GM18868 (cell line): ENCODE data around the gene TMEM86B.

Experiments used
- ATAC-seq: cut with Tn5 transposase; IDR thresholded peaks from one replicate; pipeline ENCODE4 v1.9.1; 2021; ENCODE audit warnings: mild to moderate bottlenecking, moderate library complexity; ENCODE audit not compliant: unreplicated experiment

TMEM86B gene

GRCh38 chr19:55228403-55229031 lies at the start of gene TMEM86B:
TMEM86B (minus strand) TSS chr19:55228763; CDS start chr19:55228741, 22 bp downstream.
- no peak for ATAC-seq

DNA sequence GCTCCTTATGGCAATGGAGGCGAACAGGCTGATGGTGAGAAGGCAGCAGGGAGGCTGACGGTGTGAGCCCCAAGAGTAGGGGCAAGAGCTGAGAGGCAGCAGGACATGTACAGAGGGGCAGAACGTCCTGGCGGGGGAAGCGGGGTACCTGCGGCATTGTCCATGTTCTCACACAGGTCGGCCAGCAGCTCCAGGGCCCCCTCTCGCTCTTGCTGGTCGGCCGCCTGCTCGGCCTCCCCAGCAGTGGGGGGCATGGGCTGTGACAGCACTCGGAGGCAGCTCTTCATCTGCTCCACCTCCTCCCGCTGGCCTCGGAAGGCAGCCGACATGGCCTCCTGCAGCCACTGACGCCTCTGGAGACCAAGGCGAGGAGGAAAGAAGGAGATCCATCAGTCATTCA lies 48.9 kb upstream of the TMEM86B start:
- ATAC-seq = no peak

GRCh38 chr19:55276720-55277430 lies 48.3 kb upstream of the TMEM86B start:
- ATAC-seq = no peak

DNA sequence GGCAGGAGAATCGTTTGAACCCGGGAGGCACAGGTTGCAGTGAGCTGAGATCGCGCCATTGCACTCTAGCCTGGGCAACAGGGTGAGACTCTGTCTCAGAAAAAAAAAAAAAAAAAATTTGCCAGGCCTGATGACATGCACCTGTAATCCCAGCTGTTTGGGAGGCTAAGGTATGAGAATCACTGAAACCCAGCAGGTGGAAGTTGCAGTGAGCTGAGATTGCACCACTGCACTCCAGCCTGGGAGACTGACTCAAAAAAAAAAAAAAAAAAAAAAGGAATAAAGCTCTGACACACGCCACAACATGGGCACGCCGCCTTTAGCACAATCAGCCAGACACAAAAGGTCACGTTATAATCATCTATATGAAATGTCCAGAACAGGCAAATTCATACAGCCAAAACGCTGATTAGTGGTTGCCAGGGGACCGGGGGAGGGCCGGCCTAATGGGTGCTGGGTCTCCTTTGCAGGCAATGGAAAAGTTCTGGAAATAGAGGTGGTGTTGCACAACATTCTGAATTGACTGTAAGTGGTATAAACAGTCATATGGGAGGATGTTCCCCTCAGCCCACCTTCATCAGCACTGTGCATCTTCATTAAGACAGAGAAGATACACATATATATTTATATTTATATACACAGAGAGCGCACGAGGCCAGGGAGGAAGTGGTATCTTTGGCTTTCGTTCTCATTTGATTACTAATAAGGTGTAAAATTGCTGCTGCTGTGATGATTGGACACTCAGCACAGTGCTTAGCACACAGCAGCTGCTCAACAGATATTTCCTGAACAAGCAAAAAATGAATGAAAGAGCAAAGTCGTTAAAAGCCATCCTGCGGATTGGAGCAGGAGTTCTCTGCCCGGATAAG lies 47.5 kb upstream of the TMEM86B start:
- ATAC-seq = peak; percentile 45

DNA sequence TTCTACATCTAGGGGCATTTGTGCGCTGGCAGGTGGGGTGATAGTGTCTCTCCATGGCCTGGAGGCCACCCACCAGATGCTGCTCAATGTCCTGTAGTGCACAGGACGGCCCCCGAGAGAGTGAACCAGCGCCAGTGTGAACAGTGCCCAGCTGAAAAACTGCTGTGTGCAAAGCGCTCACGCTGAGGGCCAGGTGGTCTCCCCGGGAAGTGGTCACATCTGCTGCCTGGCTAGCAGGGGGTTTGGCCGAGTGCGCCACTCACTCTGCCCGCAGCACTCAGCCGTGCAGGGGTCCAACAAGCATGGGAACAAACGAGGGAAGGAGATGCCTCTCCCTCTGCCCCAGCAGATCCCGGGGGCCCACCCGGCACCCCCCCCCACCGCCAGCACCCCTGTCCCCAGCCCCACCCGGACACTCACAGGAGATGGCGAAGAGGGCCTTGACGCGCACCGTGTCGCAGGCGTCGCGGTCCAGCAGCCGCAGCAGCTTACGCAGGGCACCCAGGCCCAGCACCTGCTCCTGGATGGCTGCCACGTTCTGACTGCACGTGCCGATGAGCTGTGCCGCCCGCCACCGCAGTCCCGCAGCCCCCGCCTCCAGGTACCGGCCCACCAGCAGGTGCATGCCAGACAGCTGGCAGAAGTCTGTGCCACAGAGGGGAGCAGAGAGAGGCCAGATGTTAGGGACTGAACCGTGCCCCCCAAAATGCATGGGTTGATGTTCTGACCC lies 45.6 kb upstream of the TMEM86B start:
- ATAC-seq = no peak

- no peak for ATAC-seq
These were observed 43.6 kb upstream of the TMEM86B start for GRCh38 chr19:55272142-55272541.

DNA sequence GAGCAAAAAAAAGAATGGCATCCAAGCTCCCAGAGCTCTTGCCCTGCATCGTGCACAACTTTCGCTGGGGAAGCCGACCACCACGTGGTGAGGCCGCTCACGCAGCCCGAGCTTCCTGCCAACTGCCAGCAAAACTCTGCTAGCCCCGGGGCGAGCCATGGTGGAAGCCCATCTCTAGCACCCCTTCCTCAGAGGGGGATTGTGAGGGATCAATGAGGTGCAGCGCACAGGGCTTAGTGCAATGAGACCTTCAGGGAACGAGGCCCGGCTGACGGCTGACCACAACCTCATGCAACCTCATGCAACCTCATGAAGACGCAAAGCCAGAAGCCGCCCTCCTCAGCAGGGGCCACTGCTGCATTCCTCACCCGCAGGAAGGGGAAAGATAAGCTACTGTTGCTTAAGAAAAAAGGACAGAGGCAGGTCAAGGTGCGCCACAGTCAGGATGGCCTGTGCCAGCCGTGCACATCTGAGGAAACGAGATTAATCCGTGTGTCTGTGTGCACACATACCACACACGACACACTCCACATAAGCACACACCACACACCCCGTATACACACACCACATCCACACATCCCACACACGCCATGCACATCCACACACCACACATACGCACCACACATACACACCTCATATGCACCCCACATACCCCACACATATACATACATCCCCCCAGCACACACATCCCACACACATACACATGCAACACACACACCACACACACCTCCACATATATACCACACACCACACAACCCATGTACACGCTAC lies 41.8 kb upstream of the TMEM86B start:
- ATAC-seq = no peak

GRCh38 chr19:55269299-55269698 lies 40.7 kb upstream of the TMEM86B start:
- no peak for ATAC-seq

DNA sequence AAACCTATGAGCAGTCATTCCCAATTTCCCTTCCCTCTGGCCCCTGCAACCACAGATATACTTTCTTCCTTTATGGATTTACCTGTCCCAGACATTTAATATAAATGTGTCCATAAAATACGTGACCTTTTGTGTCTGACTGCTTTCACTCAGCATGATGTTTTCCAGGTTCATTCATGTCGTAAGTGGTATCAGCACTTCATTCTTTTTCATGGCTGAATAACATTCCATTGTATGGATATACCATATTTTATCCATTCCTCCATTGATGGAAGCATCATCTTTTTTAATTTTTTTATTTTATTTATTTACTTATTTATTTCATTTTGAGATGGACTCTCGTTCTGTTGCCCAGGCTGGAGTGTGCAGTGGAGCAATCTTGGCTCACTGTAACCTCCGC lies 38.3 kb upstream of the TMEM86B start:
- ATAC-seq = no peak

GRCh38 chr19:55266404-55266803 lies 37.8 kb upstream of the TMEM86B start:
- ATAC-seq = no peak

DNA sequence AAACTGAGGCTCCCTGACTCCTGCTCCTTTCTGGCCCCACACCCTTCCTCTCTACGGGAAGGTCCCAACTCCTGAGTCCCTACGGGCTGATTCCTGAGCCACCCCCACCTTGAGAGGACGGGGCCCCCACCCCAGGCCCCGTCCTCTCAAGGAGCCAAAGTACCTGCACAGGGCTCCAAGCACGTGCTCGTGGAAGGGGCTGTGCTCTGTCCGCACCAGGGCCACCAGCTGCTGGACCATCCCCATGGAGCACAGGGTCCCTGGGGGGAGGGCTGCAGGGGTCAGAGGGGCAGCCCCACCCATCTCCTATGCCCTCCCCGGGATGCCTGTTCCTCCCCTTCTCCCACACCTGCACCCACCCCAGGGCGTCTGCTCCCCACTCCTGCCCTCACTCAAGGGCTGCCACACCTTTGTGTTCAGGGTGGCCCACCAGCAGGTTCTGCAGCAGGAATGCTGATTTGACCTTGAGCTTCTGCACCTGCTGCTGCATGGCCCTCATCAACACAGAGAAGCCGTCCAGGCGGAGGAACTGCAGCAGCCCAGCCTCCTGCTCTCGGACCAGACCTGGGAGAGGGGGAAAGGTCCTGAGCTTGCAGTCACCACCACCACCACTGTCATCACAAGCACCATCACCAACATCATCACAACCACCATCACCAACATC lies 37.3 kb upstream of the TMEM86B start:
- ATAC-seq = no peak

GRCh38 chr19:55265173-55265572 lies 36.6 kb upstream of the TMEM86B start:
- ATAC-seq = no peak

- no peak for ATAC-seq
These were observed 36.0 kb upstream of the TMEM86B start for GRCh38 chr19:55264531-55264930.

- no peak for ATAC-seq
These were observed 33.8 kb upstream of the TMEM86B start for GRCh38 chr19:55262359-55262758.

DNA sequence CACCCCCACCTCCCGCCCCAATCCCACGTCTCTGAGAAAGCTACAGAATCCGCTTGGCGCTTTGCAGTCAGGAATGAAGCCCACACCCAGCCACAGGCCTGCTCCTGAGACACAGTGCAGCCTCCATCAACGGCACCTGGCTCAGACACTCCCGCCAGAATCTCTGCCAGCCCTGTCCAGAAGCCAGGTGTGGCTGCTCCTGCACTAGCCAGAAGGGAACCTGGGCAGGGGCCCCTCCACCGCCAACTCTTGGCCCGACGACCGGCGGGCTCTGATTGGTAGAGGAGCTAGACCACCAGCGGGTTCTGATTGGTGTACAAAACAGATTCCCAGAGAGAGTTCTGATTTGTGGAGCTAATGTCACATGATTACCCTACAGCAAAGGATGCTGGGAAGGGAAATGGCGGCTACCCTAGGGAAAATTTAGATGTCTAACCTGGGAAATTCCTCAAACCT lies 33.1 kb upstream of the TMEM86B start:
- no peak for ATAC-seq

DNA sequence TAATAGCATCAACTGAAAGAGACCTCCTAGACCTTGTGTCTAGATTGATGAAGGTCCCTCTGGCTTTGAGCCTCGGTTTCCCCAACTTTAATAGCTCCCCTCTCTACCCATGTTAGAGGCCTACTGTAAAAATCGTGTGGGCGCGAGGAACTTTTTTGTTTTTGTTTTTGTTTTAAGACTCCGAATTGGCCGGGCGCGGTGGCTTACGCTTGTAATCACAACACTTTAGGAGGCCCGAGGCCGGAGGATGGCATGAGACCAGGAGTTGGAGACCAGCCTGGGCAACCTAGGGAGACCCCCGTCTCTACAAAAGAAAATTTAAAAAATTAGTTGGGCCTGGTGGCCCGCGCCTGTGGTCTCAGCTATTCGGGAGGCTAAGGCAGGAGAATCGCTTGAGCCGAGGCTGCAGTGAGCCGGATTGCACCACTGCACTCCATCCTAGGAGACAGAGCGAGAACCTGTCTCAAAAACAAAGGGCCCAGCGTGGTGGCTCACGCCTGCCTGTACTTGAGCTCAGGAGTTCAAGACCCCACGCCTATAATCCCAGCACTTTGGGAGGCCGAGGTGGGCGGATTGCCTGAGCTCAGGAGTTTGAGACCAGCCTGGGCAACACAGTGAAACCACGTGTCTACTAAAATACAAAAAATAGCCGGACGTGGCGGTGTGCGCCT lies 31.1 kb upstream of the TMEM86B start:
- no peak for ATAC-seq

DNA sequence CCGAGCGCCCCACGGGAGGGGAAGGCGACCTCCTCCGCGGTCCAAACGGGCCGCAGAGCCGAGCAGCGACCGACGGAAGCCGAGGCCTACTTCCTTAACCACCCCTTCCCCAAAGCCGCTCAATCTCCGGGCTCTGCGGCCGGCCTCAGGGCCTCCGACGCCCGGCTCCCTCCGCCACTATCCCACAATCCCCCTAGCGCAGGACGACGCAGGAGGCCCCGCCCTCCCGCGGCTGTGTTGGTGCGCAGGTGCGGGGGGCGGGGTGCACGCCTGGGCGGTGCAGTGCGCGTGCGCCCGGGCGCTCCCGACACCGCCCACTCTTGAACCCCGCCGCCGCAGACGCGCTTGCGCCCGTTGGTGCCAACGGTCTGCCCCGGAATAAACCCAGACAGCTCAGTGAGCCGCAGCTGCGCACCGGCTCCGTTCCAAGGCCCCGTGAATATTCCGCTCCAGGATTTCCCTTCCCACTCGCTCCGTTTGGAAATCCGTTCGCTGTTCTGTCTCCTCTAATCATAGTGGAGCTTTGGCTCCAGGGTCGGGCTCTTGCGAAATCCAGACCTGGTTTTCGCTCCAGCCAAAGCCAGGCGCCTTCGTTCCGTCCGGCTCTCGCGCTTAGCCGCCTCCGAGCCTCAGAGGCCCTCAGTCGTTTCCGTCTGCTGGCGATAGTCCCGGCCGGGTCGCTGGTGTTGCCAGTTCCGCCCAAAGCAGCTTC lies 30.4 kb upstream of the TMEM86B start, which contains the start of gene PPP6R1:
PPP6R1 (minus strand) TSS at position 190 of the 712 bp plus-strand sequence. CDS start 11,914 bp downstream, outside the sequence.
- ATAC-seq = peak; percentile 65

GRCh38 chr19:55258476-55258827 lies 29.9 kb upstream of the TMEM86B start:
- ATAC-seq = peak; percentile 11
